ENCODE data around the gene BBOF1.
"Not testable (repeated sequence)": the region's sequence is repeated elsewhere in the genome, so short reads cannot be mapped to it uniquely, and the experiment has no call there.

DNA sequence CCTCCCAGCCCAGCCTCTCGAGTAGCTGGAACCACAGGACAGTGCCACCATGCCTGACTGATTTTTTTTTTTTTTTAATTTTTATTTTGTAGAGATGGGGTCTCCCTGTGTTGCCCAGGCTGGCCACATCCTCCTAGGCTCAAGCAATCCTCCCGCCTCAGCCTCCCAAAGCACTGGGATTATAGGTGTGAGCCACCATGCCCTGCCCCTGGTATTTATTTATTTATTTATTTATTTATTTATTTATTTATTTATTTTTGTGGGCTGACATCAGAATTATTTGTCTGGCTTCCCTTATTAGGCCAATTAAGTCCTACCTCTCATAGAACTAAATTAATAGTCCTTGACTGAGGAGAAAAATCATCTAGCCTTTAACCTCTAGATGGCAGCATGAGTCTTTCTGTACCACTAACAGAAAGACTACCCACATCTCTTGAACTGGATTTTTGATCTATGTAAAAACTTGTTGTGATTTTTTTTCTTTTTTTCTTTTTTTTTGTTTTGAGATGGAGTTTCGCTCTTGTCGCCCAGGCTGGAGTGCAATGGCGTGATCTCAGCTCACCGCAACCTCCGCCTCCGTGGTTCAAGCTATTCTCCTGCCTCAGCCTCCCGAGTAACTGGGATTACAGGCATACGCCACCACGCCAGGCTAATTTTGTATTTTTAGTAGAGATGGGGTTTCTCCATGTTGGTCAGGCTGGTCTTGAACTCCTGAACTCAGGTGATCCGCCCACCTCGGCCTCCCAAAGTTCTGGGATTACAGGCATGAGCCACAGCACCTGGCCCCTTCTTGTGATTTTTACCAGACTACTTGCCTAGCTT, 92.5 kb downstream of the BBOF1 start:
- TF ChIP-seq, protein P1, sequence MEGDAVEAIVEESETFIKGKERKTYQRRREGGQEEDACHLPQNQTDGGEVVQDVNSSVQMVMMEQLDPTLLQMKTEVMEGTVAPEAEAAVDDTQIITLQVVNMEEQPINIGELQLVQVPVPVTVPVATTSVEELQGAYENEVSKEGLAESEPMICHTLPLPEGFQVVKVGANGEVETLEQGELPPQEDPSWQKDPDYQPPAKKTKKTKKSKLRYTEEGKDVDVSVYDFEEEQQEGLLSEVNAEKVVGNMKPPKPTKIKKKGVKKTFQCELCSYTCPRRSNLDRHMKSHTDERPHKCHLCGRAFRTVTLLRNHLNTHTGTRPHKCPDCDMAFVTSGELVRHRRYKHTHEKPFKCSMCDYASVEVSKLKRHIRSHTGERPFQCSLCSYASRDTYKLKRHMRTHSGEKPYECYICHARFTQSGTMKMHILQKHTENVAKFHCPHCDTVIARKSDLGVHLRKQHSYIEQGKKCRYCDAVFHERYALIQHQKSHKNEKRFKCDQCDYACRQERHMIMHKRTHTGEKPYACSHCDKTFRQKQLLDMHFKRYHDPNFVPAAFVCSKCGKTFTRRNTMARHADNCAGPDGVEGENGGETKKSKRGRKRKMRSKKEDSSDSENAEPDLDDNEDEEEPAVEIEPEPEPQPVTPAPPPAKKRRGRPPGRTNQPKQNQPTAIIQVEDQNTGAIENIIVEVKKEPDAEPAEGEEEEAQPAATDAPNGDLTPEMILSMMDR (IDR thresholded peaks at IDR 0.05), result peak in 4 of 6 experiments; percentile 40 to 59 (median 45)
- TF ChIP-seq POLR2A (IDR thresholded peaks at IDR 0.05), result not testable (repeated sequence)

Measured in esophagus squamous epithelium (tissue), 4 donors.